GM19467 (cell line): ENCODE results near the gene GPN1.
"Not testable (repeated sequence)": the region's sequence is repeated elsewhere in the genome, so short reads cannot be mapped to it uniquely, and the experiment has no call there.

Source experiments
- ATAC-seq: cut with Tn5 transposase; IDR thresholded peaks from one replicate; pipeline ENCODE4 v1.9.1; 2021; ENCODE audit warnings: mild to moderate bottlenecking, moderate library complexity; ENCODE audit not compliant: unreplicated experiment

GPN1 gene

GRCh38 chr2:27626921-27627320, 1.9 kb upstream of the GPN1 start:
- ATAC-seq, result not testable (repeated sequence)

- peak; percentile 19 for ATAC-seq
Observed at GRCh38 chr2:27627963-27628766, 685 bp upstream of the GPN1 start.

- ATAC-seq, result not testable (repeated sequence)
Observed at GRCh38 chr2:27630257-27630656, 1.4 kb downstream of the GPN1 start.

- no peak for ATAC-seq
Observed at GRCh38 chr2:27634291-27634690, 5.4 kb downstream of the GPN1 start.

- ATAC-seq, result no peak
Observed at GRCh38 chr2:27636766-27637165, 7.9 kb downstream of the GPN1 start.

- ATAC-seq, result no peak
Observed at GRCh38 chr2:27638037-27638637, 9.3 kb downstream of the GPN1 start.

GRCh38 chr2:27638709-27639108, 9.9 kb downstream of the GPN1 start:
- no peak for ATAC-seq

GRCh38 chr2:27640722-27641245, 11.9 kb downstream of the GPN1 start:
- ATAC-seq, result no peak

- no peak for ATAC-seq
Observed at GRCh38 chr2:27645197-27645596, 16.3 kb downstream of the GPN1 start.

GRCh38 chr2:27647289-27647688, 18.4 kb downstream of the GPN1 start:
- no peak for ATAC-seq

- ATAC-seq, result no peak
Observed at GRCh38 chr2:27647737-27648136, 18.9 kb downstream of the GPN1 start.

GRCh38 chr2:27651056-27651455, 22.2 kb downstream of the GPN1 start:
- no peak for ATAC-seq

GRCh38 chr2:27652341-27652740, 23.5 kb downstream of the GPN1 start:
- no peak for ATAC-seq

- ATAC-seq, result no peak
Observed at GRCh38 chr2:27652790-27653189, 23.9 kb downstream of the GPN1 start.

GRCh38 chr2:27653397-27653796, 24.5 kb downstream of the GPN1 start:
- ATAC-seq, result no peak

GRCh38 chr2:27655155-27655951, 26.5 kb downstream of the GPN1 start:
- ATAC-seq, result no peak

- ATAC-seq, result no peak
Observed at GRCh38 chr2:27661371-27661770, 32.5 kb downstream of the GPN1 start.

GRCh38 chr2:27663285-27664153, 34.7 kb downstream of the GPN1 start, which contains the start of the genes SLC4A1AP and SUPT7L:
TSS of gene SLC4A1AP (plus strand) at chr2:27663889. CDS start at chr2:27663915, 26 bp downstream.
TSS of gene SUPT7L (minus strand) at chr2:27663614. CDS start at chr2:27662192, 1,422 bp downstream.
- peak; percentile 58 for ATAC-seq

- ATAC-seq, result no peak
Observed at GRCh38 chr2:27664154-27664574, 35.3 kb downstream of the GPN1 start.
